ENCODE data around the gene CNTNAP2. TPM values are rescaled to one million over a fixed set of nuclear protein-coding genes. Genes with fewer than 3 reads are reported as not detected.

Gene CNTNAP2
- total and polyA plus RNA-seq, 4 donors, result 0.14 to 2.3 (median 1.1) TPM

DNA sequence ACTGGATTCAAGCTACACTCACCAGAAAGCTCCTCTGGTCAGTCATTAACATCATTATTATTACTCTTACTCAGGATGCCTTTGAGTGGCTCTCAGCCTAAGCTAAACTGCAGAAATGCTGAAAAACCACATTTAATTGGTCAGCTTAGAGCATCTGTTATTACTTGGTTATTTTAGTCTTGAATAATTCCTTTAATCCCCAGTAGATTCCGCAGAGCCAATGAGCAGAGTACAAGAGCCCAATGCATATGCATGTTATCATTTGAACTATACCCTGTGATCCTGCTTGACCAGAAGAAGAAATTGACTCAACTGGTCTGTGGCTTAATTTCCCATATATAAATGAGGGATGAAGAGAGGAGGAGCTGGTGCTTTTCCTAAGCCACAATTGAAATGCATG is 2056.3 kb downstream of the CNTNAP2 start:
- WGBS, result 93% methylated on average over 1 of the region's 1 CpG
- H3K4me1 ChIP-seq (ENCODE audit: control insufficient read depth in 4 of 4, insufficient read depth in 4 of 4, low read length in 3 of 4), result no peaks in the 10 kb centered on the region
- no peaks in the 10 kb centered on the region for H3K36me3 ChIP-seq (ENCODE audit: control insufficient read depth in 4 of 4, insufficient read depth in 3 of 4, low read depth in 1 of 4, low read length in 3 of 4)
- no peaks in the 10 kb centered on the region for H3K9me3 ChIP-seq (ENCODE audit: control insufficient read depth in 4 of 4, low read length in 3 of 4)
- no peak for TF ChIP-seq ZBTB33 (IDR thresholded peaks at IDR 0.05)
- TF ChIP-seq FOXA2 (IDR thresholded peaks at IDR 0.05), result no peak
- TF ChIP-seq SP1 (IDR thresholded peaks at IDR 0.05), result no peak
- no peak for TF ChIP-seq FOXA1 (IDR thresholded peaks at IDR 0.05)
- TF ChIP-seq HNF4A (conservative IDR thresholded peaks at IDR 0.05), result no peak
- TF ChIP-seq RAD21 (IDR thresholded peaks at IDR 0.05), result no peak
- TF ChIP-seq TAF1 (conservative IDR thresholded peaks at IDR 0.05), result no peak
- H3K27ac ChIP-seq (ENCODE audit: low read depth in 1 of 2, low read length in 2 of 2), result no peak overlapping the region
- H3K27me3 ChIP-seq (ENCODE audit: control insufficient read depth in 4 of 4, insufficient read depth in 4 of 4, low read length in 3 of 4), result peaks cover 0 to 6% (median 0%) of the 10 kb centered on the region in 4 donors
- no peak overlapping the region for H3K9ac ChIP-seq (ENCODE audit: low read depth in 1 of 2, low read length in 2 of 2)
- H3K4me3 ChIP-seq (ENCODE audit: low read depth in 1 of 3, low read length in 3 of 3), result no peak overlapping the region
- no peak for DNase-seq (ENCODE audit: low spot score)

DNA sequence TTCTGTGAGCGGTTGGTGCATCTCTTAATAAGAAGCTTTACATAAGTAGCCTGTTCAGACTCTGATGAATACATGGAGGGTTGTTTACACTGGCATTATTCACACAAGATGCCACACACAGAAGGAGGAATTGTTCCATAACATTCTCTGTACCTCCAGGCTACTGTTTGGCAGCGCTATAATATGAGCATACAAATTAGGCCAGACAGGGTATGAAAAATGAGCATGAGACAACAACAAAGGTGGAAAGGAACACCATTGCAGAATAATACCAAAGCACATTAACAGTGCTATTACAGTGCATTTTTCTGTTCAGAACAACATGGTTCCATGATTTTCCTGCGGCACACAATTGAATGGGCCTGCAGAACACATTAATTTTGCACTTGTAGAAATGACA is 2056.8 kb downstream of the CNTNAP2 start:
- TF ChIP-seq CTCF (IDR thresholded peaks at IDR 0.05; ENCODE audit: low read depth, low read length, missing input control) (no peak), REST (IDR thresholded peaks at IDR 0.05) (no peak), EGR1 (IDR thresholded peaks at IDR 0.05; ENCODE audit: low read depth in 2 of 2) (no peak), ZBTB33 (IDR thresholded peaks at IDR 0.05) (no peak), HNF4G (IDR thresholded peaks at IDR 0.05) (no peak), FOXA2 (IDR thresholded peaks at IDR 0.05) (no peak), TAF1 (conservative IDR thresholded peaks at IDR 0.05) (no peak), FOXA1 (IDR thresholded peaks at IDR 0.05) (no peak), GABPA (IDR thresholded peaks at IDR 0.05 in 1 of 2, conservative IDR thresholded peaks at IDR 0.05 in 1 of 2) (no peak), YY1 (IDR thresholded peaks at IDR 0.05) (no peak)
- TF ChIP-seq, protein P1, sequence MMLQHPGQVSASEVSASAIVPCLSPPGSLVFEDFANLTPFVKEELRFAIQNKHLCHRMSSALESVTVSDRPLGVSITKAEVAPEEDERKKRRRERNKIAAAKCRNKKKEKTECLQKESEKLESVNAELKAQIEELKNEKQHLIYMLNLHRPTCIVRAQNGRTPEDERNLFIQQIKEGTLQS (IDR thresholded peaks at IDR 0.05), result no peak
- Histone ChIP-seq H3K9me3 (ENCODE audit: control insufficient read depth in 4 of 4, low read length in 3 of 4) (no peaks in the 10 kb centered on the region), H3K36me3 (ENCODE audit: control insufficient read depth in 4 of 4, insufficient read depth in 3 of 4, low read depth in 1 of 4, low read length in 3 of 4) (no peaks in the 10 kb centered on the region), H3K4me3 (ENCODE audit: low read depth in 1 of 3, low read length in 3 of 3) (no peak overlapping the region), H3K27me3 (ENCODE audit: control insufficient read depth in 4 of 4, insufficient read depth in 4 of 4, low read length in 3 of 4) (peaks cover 0 to 7% (median 0%) of the 10 kb centered on the region in 4 donors), H3K27ac (ENCODE audit: low read depth in 1 of 2, low read length in 2 of 2) (no peak overlapping the region), H3K9ac (ENCODE audit: low read depth in 1 of 2, low read length in 2 of 2) (no peak overlapping the region), H3K4me1 (ENCODE audit: control insufficient read depth in 4 of 4, insufficient read depth in 4 of 4, low read length in 3 of 4) (no peaks in the 10 kb centered on the region)
- DNase-seq (ENCODE audit: low spot score), result no peak
- 95% methylated on average over 3 of the region's 3 CpGs for WGBS
